Measurements from ENCODE around the gene KCMF1. TPM values are rescaled to one million over a fixed set of nuclear protein-coding genes. Genes with fewer than 3 reads are reported as not detected.
A peak's percentile ranks its signal among the peaks of the same experiment; 100 is the strongest.

Gene KCMF1
- total and polyA plus RNA-seq, 10 of the 15 experiments (the other 5 are each of a cell fraction or from before 2014, with no cell fraction given) = 8.4 to 124 (median 43.0) TPM

GRCh38 chr2:84939426-84940087 is 31.4 kb upstream of the KCMF1 start (continued):
- TF ChIP-seq PRDM15 (CRISPR knock-in tag; IDR thresholded peaks at IDR 0.05) (no peak), BCL11A (IDR thresholded peaks at IDR 0.05; ENCODE audit: low read depth, low read length) (peak; percentile 23; the same call in 1 of the 2 replicates), ZNF622 (IDR thresholded peaks at IDR 0.05) (no peak), E4F1 (IDR thresholded peaks at IDR 0.05; ENCODE audit: borderline replicate concordance, partially characterized antibody) (no peak), CUX1 (IDR thresholded peaks at IDR 0.05; ENCODE audit: insufficient replicate concordance, low read depth, low read length) (no peak), SMARCA5 (IDR thresholded peaks at IDR 0.05) (no peak), HCFC1 (IDR thresholded peaks at IDR 0.05; ENCODE audit: low read length) (peak; percentile 27; the same call in 1 of the 2 replicates), EZH2 (IDR thresholded peaks at IDR 0.05; ENCODE audit: borderline replicate concordance, control insufficient read depth, low read depth, low read length) (no peak), RELA (IDR thresholded peaks at IDR 0.05; ENCODE audit: borderline replicate concordance, partially characterized antibody) (peak; percentile 97), SUPT20H (IDR thresholded peaks at IDR 0.05; ENCODE audit: borderline replicate concordance, control insufficient read depth, low read depth, low read length) (no peak), ZSCAN29 (IDR thresholded peaks at IDR 0.05) (no peak), BCL3 (IDR thresholded peaks at IDR 0.05; ENCODE audit: borderline replicate concordance, insufficient read depth, low read depth, low read length, poor library complexity, severe bottlenecking) (peak; percentile 68), NFIC (IDR thresholded peaks at IDR 0.05; ENCODE audit: low read depth, low read length) (peak; percentile 30; the same call in 1 of the 2 replicates), CBX3 (IDR thresholded peaks at IDR 0.05; ENCODE audit: borderline replicate concordance, low read depth) (no peak), SUZ12 (IDR thresholded peaks at IDR 0.05; ENCODE audit: unreplicated experiment) (no peak), ETV6 (conservative IDR thresholded peaks at IDR 0.05 in 1 of 2, IDR thresholded peaks at IDR 0.05 in 1 of 2; ENCODE audit: borderline replicate concordance in 1 of 2, low read depth in 1 of 2) (no peak; a peak in 1 of 4 replicates)
